Right lobe of liver (tissue), 6 donors: ENCODE results near the gene LRRC28. TPM values are rescaled to one million over a fixed set of nuclear protein-coding genes. Genes with fewer than 3 reads are reported as not detected.

Source experiments
- ATAC-seq, 4 donors: fragments of 200-7000 bp; cut with Tn5 transposase; one replicate each; pipeline ENCODE4 v1.9.1; 2020; ENCODE audit warnings: mild to moderate bottlenecking in 4 of 4, moderate library complexity in 4 of 4
- DNase-seq, 3 donors: peaks; one replicate each; pipeline ENCODE4 v3.0.0-alpha.2; 2020
- H3K27ac ChIP-seq, 3 donors: fragments of 200-600 bp; one replicate each; pipeline ENCODE4 v1.8.0; 2022
- H3K27me3 ChIP-seq, 2 donors: fragments of 200-600 bp; one replicate each; pipeline ENCODE4 v1.8.0; 2022
- H3K36me3 ChIP-seq, 4 donors: fragments of 200-600 bp; sonication (generic) in 1 of 4; one replicate each; pipeline versions ENCODE4 v1.5.1 to v1.8.0; 2017 to 2022; ENCODE audit warnings: control low read depth in 1 of 4
- H3K4me1 ChIP-seq, 4 donors: fragments of 200-600 bp; sonication (generic) in 1 of 4; one replicate each; pipeline versions ENCODE4 v1.5.1 to v1.8.0; 2017 to 2022; ENCODE audit warnings: control low read depth in 1 of 4
- H3K4me3 ChIP-seq, 3 donors: fragments of 200-600 bp; one replicate each; pipeline ENCODE4 v1.8.0; 2022
- H3K9me3 ChIP-seq, 4 donors: fragments of 200-600 bp; sonication (generic) in 1 of 4; one replicate each; pipeline versions ENCODE4 v1.5.1 to v1.8.0; 2017 to 2022; ENCODE audit warnings: control low read depth in 1 of 4
- CTCF ChIP-seq, 4 donors: fragments of 200-600 bp in 3 of 4; fragments of 450-650 bp in 1 of 4; IDR thresholded peaks; one replicate each; pipeline versions ENCODE4 v1.5.1 to v1.8.0; 2016 to 2022; ENCODE audit warnings: antibody characterized with exemption in 4 of 4, mild to moderate bottlenecking in 2 of 4
- POLR2A ChIP-seq: fragments of 450-650 bp; IDR thresholded peaks from one replicate; pipeline ENCODE4 v1.6.1; 2017; ENCODE audit warnings: antibody characterized with exemption, mild to moderate bottlenecking
- WGBS: methylation state at CpG from one replicate; pipeline ENCODE4 v1.1.6; 2018; ENCODE audit warnings: low coverage, low lambda C conversion rate; ENCODE audit not compliant: insufficient coverage; ENCODE audit errors: missing lambda C conversion rate; 5-methylcytosine and 5-hydroxymethylcytosine counted together
- intact Hi-C, 2 donors: fragments of 100-400 bp; cut with DNase I; formaldehyde crosslinking; loops; one replicate each; pipeline versions ENCODE4 v1.11.2 to v1.14.1; 2022
- total RNA-seq, 6 experiments: library from RNA; depleted of rRNA in 2 of 6; stranded (reverse); fragments of >200 nt in 2 of 6; fragmentation: NEBNext Ultra II Directional in 3 of 6; extraction: Animal tissue kit (Norgen Biotek cat#: 25700) in 3 of 6; gene quantifications; one replicate each; pipeline versions ENCODE4 v1.1.0 to v1.2.4, GENCODE V29; 2016 to 2023
- donor health status: DM: no; HTN: yes; CAD: no.
- donor health status: DM: no; HTN: no; CAD: no.
- donor health status: DM: no; HTN: no; CAD: no.
- donor health status: DM: no; HTN: yes; CAD: no.
- donor health status: DM: no; HTN: yes; CAD: no.

The LRRC28 gene
- total RNA-seq, 6 experiments from 2014 or later = 21.8 to 70.1 (median 31.9) TPM

- Histone ChIP-seq H3K36me3 (no peaks in the 10 kb centered on the region), H3K27me3 (no peaks in the 10 kb centered on the region), H3K4me3 (no peak overlapping the region), H3K4me1 (no peaks in the 10 kb centered on the region), H3K27ac (no peak overlapping the region), H3K9me3 (no peaks in the 10 kb centered on the region)
- peak in 2 of 3 donors; percentile 26 to 37 for DNase-seq
- no peak for ATAC-seq
- TF ChIP-seq CTCF (IDR thresholded peaks at IDR 0.05) = no peak
- no peak for TF ChIP-seq POLR2A
- intact Hi-C loops = no loop called here
- WGBS = 79% methylated on average over 5 of the region's 22 CpGs
These were observed 179.7 kb downstream of the LRRC28 start for GRCh38 chr15:99430881-99431401.

- H3K4me3 ChIP-seq = no peak overlapping the region
- H3K27me3 ChIP-seq = no peaks in the 10 kb centered on the region
- intact Hi-C loops = no loop called here
- TF ChIP-seq CTCF (IDR thresholded peaks at IDR 0.05) = no peak
- no peak for TF ChIP-seq POLR2A
- DNase-seq = peak in 2 of 3 donors; percentile 37 to 55
- no peaks in the 10 kb centered on the region for H3K36me3 ChIP-seq
- no peaks in the 10 kb centered on the region for H3K4me1 ChIP-seq
- H3K9me3 ChIP-seq = no peaks in the 10 kb centered on the region
- no CpG with 5 or more reads among the region's 13 CpGs for whole genome bisulfite sequencing
- ATAC-seq = no peak
- no peak overlapping the region for H3K27ac ChIP-seq
These were observed 180.4 kb downstream of the LRRC28 start for GRCh38 chr15:99431661-99432091.

GRCh38 chr15:99432271-99433025, 181.2 kb downstream of the LRRC28 start:
- 93% methylated on average over 3 of the region's 15 CpGs for WGBS
- H3K9me3 ChIP-seq = no peaks in the 10 kb centered on the region
- TF ChIP-seq CTCF (IDR thresholded peaks at IDR 0.05) = no peak
- no peak for TF ChIP-seq POLR2A
- H3K4me3 ChIP-seq = no peak overlapping the region
- intact Hi-C loops = no loop called here
- H3K27me3 ChIP-seq = no peaks in the 10 kb centered on the region
- no peaks in the 10 kb centered on the region for H3K4me1 ChIP-seq
- ATAC-seq (no peak), DNase-seq (peak in 2 of 3 donors; percentile 37 to 42)
- H3K36me3 ChIP-seq = no peaks in the 10 kb centered on the region
- H3K27ac ChIP-seq = no peak overlapping the region

GRCh38 chr15:99433026-99433756, 181.9 kb downstream of the LRRC28 start:
- H3K9me3 ChIP-seq = no peaks in the 10 kb centered on the region
- DNase-seq = peak in 2 of 3 donors; percentile 38 to 42
- no peaks in the 10 kb centered on the region for H3K27me3 ChIP-seq
- no peak overlapping the region for H3K27ac ChIP-seq
- intact Hi-C loops = no loop called here
- peak in 1 of 4 donors; percentile 41 for ATAC-seq
- WGBS = 58% methylated on average over 5 of the region's 14 CpGs
- H3K36me3 ChIP-seq = no peaks in the 10 kb centered on the region
- no peaks in the 10 kb centered on the region for H3K4me1 ChIP-seq
- no peak overlapping the region for H3K4me3 ChIP-seq
- TF ChIP-seq POLR2A = no peak
- TF ChIP-seq CTCF (IDR thresholded peaks at IDR 0.05) = no peak
